Trophoblast cell (in vitro differentiated cells and primary cell): ENCODE data around the gene WASHC3.

ENCODE experiments used
- DNase-seq, 2 donors: peaks; one replicate each; pipeline ENCODE4 v3.0.0-alpha.2; 2016
- H2AFZ ChIP-seq: 2 replicates; pipeline ENCODE4 v1.6.1; 2013; ENCODE audit warnings: low read length, moderate library complexity, mild to moderate bottlenecking; ENCODE audit not compliant: insufficient read depth, poor library complexity
- H2AK5ac ChIP-seq: 2 replicates; pipeline ENCODE4 v1.6.1; 2013; ENCODE audit warnings: mild to moderate bottlenecking, low read length
- H2BK120ac ChIP-seq: 2 replicates; pipeline ENCODE4 v1.6.1; 2013; ENCODE audit warnings: low read length, mild to moderate bottlenecking, moderate library complexity; ENCODE audit not compliant: insufficient read depth, poor library complexity
- H2BK12ac ChIP-seq: 2 replicates; pipeline ENCODE4 v1.6.1; 2013; ENCODE audit warnings: mild to moderate bottlenecking, low read length, moderate library complexity
- H2BK5ac ChIP-seq: 2 replicates; pipeline ENCODE4 v1.6.1; 2013; ENCODE audit warnings: low read length, low read depth, moderate library complexity, mild to moderate bottlenecking; ENCODE audit not compliant: poor library complexity
- H3K14ac ChIP-seq: 2 replicates; pipeline ENCODE4 v1.6.1; 2013; ENCODE audit warnings: mild to moderate bottlenecking, low read length
- H3K18ac ChIP-seq: 2 replicates; pipeline ENCODE4 v1.6.1; 2013; ENCODE audit warnings: mild to moderate bottlenecking, low read length
- H3K23ac ChIP-seq: 2 replicates; pipeline ENCODE4 v1.6.1; 2013; ENCODE audit warnings: low read length
- H3K27ac ChIP-seq: 2 replicates; pipeline ENCODE4 v1.5.1; 2013; ENCODE audit warnings: low read depth, mild to moderate bottlenecking, inconsistent platforms, low read length, moderate library complexity
- H3K27me3 ChIP-seq: 2 replicates; pipeline ENCODE4 v1.6.1; 2013; ENCODE audit warnings: inconsistent platforms, mild to moderate bottlenecking, low read length, moderate library complexity; ENCODE audit not compliant: insufficient read depth
- H3K36me3 ChIP-seq, 2 experiments: 1 replicate in 1 of 2; 2 replicates in 1 of 2; pipeline ENCODE4 v1.6.1; 2013; ENCODE audit warnings: low read length in 2 of 2, mild to moderate bottlenecking in 2 of 2, moderate library complexity in 1 of 2; ENCODE audit not compliant: insufficient read depth in 2 of 2, control insufficient read depth in 1 of 2
- H3K4ac ChIP-seq: 2 replicates; pipeline ENCODE4 v1.6.1; 2013; ENCODE audit warnings: low read depth, mild to moderate bottlenecking, low read length, moderate library complexity
- H3K4me1 ChIP-seq, 2 experiments: 1 replicate in 1 of 2; 2 replicates in 1 of 2; pipeline ENCODE4 v1.6.1; 2013; ENCODE audit warnings: low read length in 2 of 2, mild to moderate bottlenecking in 2 of 2, moderate library complexity in 1 of 2; ENCODE audit not compliant: insufficient read depth in 2 of 2, control insufficient read depth in 1 of 2
- H3K4me2 ChIP-seq: 2 replicates; pipeline ENCODE4 v1.6.1; 2013; ENCODE audit warnings: inconsistent platforms, mild to moderate bottlenecking, low read length, moderate library complexity
- H3K4me3 ChIP-seq: 2 replicates; pipeline ENCODE4 v1.5.1; 2013; ENCODE audit warnings: mild to moderate bottlenecking, low read depth, low read length, inconsistent platforms
- H3K79me1 ChIP-seq: one replicate; pipeline ENCODE4 v1.6.1; 2013; ENCODE audit warnings: low read length
- H3K79me2 ChIP-seq: 2 replicates; pipeline ENCODE4 v1.6.1; 2013; ENCODE audit warnings: low read length, mild to moderate bottlenecking; ENCODE audit not compliant: control insufficient read depth, insufficient read depth, poor library complexity
- H3K9ac ChIP-seq: 2 replicates; pipeline ENCODE4 v1.6.1; 2013; ENCODE audit warnings: mild to moderate bottlenecking, low read length
- H3K9me3 ChIP-seq: 2 replicates; pipeline ENCODE4 v1.6.1; 2013; ENCODE audit warnings: low read depth, mild to moderate bottlenecking, control low read depth, inconsistent platforms, low read length; ENCODE audit not compliant: insufficient read depth
- H4K12ac ChIP-seq: 2 replicates; pipeline ENCODE4 v1.6.1; 2013; ENCODE audit warnings: low read depth, mild to moderate bottlenecking, low read length, moderate library complexity
- H4K8ac ChIP-seq: 2 replicates; pipeline ENCODE4 v1.6.1; 2013; ENCODE audit warnings: low read depth, mild to moderate bottlenecking, low read length, moderate library complexity
- H4K91ac ChIP-seq: one replicate; pipeline ENCODE4 v1.6.1; 2013; ENCODE audit warnings: low read depth, mild to moderate bottlenecking, low read length, moderate library complexity
- WGBS: extraction: QIAGEN DNeasy Blood & Tissue Kit; methylation state at CpG from one replicate; pipeline ENCODE4 v1.1.7; 2013; ENCODE audit warnings: missing lambda C conversion rate; ENCODE audit not compliant: insufficient read length, insufficient coverage; ENCODE audit errors: extremely low coverage; 5-methylcytosine and 5-hydroxymethylcytosine counted together

The WASHC3 gene

GRCh38 chr12:102051431-102051965, 10.3 kb downstream of the WASHC3 start:
- Histone ChIP-seq H3K14ac (no peak overlapping the region), H3K79me2 (no peaks in the 10 kb centered on the region), H2BK12ac (no peak overlapping the region), H2AK5ac (no peak overlapping the region), H2BK5ac (no peak overlapping the region), H3K4me3 (no peak overlapping the region), H3K9me3 (no peaks in the 10 kb centered on the region), H3K4me1 (peaks cover 0 to 7% of the 10 kb centered on the region in 2 experiments), H3K27me3 (no peaks in the 10 kb centered on the region), H4K12ac (no peak overlapping the region), H3K27ac (no peak overlapping the region), H2BK120ac (no peak overlapping the region), H2AFZ (no peak overlapping the region), H3K23ac (no peak overlapping the region), H3K9ac (no peak overlapping the region), H3K4me2 (no peak overlapping the region), H3K18ac (no peak overlapping the region), H3K4ac (no peak overlapping the region), H3K36me3 (peaks cover 6 to 11% of the 10 kb centered on the region in 2 experiments), H4K91ac (no peak overlapping the region), H4K8ac (no peak overlapping the region), H3K79me1 (no peaks in the 10 kb centered on the region)
- no peak for DNase-seq
- WGBS: no CpG with 5 or more reads among the region's 1 CpG

GRCh38 chr12:102050660-102051430, 10.9 kb downstream of the WASHC3 start:
- H2BK5ac ChIP-seq: no peak overlapping the region
- no peak overlapping the region for H2BK120ac ChIP-seq
- peaks cover 0 to 7% of the 10 kb centered on the region in 2 experiments for H3K4me1 ChIP-seq
- no peaks in the 10 kb centered on the region for H3K27me3 ChIP-seq
- no peaks in the 10 kb centered on the region for H3K9me3 ChIP-seq
- H3K14ac ChIP-seq: no peak overlapping the region
- H3K4ac ChIP-seq: no peak overlapping the region
- H3K4me2 ChIP-seq: no peak overlapping the region
- H3K4me3 ChIP-seq: no peak overlapping the region
- no peak overlapping the region for H2AK5ac ChIP-seq
- H4K8ac ChIP-seq: no peak overlapping the region
- H3K27ac ChIP-seq: no peak overlapping the region
- peaks cover 6 to 11% of the 10 kb centered on the region in 2 experiments for H3K36me3 ChIP-seq
- H2AFZ ChIP-seq: no peak overlapping the region
- no peak overlapping the region for H3K18ac ChIP-seq
- no peak overlapping the region for H4K91ac ChIP-seq
- WGBS: no CpG with 5 or more reads among the region's 1 CpG
- H4K12ac ChIP-seq: no peak overlapping the region
- no peaks in the 10 kb centered on the region for H3K79me1 ChIP-seq
- H3K9ac ChIP-seq: no peak overlapping the region
- H3K23ac ChIP-seq: no peak overlapping the region
- no peak for DNase-seq
- H3K79me2 ChIP-seq: no peaks in the 10 kb centered on the region
- H2BK12ac ChIP-seq: no peak overlapping the region

GRCh38 chr12:102043928-102044327, 17.9 kb downstream of the WASHC3 start:
- Histone ChIP-seq H3K36me3 (no peaks in the 10 kb centered on the region), H3K4ac (no peak overlapping the region), H3K9me3 (no peaks in the 10 kb centered on the region), H2BK5ac (no peak overlapping the region), H3K27ac (no peak overlapping the region), H2BK120ac (no peak overlapping the region), H4K12ac (no peak overlapping the region), H2AFZ (no peak overlapping the region), H3K27me3 (no peaks in the 10 kb centered on the region), H3K9ac (no peak overlapping the region), H3K14ac (no peak overlapping the region), H3K4me1 (no peaks in the 10 kb centered on the region), H4K91ac (no peak overlapping the region), H3K23ac (no peak overlapping the region), H3K79me1 (no peaks in the 10 kb centered on the region), H3K18ac (no peak overlapping the region), H3K79me2 (no peaks in the 10 kb centered on the region), H3K4me2 (no peak overlapping the region), H2BK12ac (no peak overlapping the region), H3K4me3 (no peak overlapping the region), H2AK5ac (no peak overlapping the region), H4K8ac (no peak overlapping the region)
- DNase-seq: no peak
- no CpG with 5 or more reads among the region's 1 CpG for WGBS

- H3K27me3 ChIP-seq: no peaks in the 10 kb centered on the region
- no peak overlapping the region for H3K4me3 ChIP-seq
- no peak overlapping the region for H4K91ac ChIP-seq
- no peak overlapping the region for H2BK5ac ChIP-seq
- H3K4me2 ChIP-seq: no peak overlapping the region
- peaks cover 0 to 2% of the 10 kb centered on the region in 2 experiments for H3K36me3 ChIP-seq
- H3K79me2 ChIP-seq: no peaks in the 10 kb centered on the region
- H3K4me1 ChIP-seq: no peaks in the 10 kb centered on the region
- no peak overlapping the region for H3K4ac ChIP-seq
- no peaks in the 10 kb centered on the region for H3K9me3 ChIP-seq
- no peak overlapping the region for H3K23ac ChIP-seq
- no peak overlapping the region for H2AK5ac ChIP-seq
- H4K12ac ChIP-seq: no peak overlapping the region
- no peak overlapping the region for H2BK120ac ChIP-seq
- H3K79me1 ChIP-seq: no peaks in the 10 kb centered on the region
- no peak overlapping the region for H3K14ac ChIP-seq
- DNase-seq: no peak
- H3K27ac ChIP-seq: no peak overlapping the region
- no peak overlapping the region for H2AFZ ChIP-seq
- H3K18ac ChIP-seq: no peak overlapping the region
- WGBS: no CpG with 5 or more reads among the region's 3 CpGs
- H3K9ac ChIP-seq: no peak overlapping the region
- H4K8ac ChIP-seq: no peak overlapping the region
- H2BK12ac ChIP-seq: no peak overlapping the region
Measured at GRCh38 chr12:102033991-102034745, 27.6 kb downstream of the WASHC3 start.
